ENCODE measurements around the gene VWC2. TPM values are rescaled to one million over a fixed set of nuclear protein-coding genes. Genes with fewer than 3 reads are reported as not detected.

VWC2 gene
- total and polyA plus RNA-seq, 2 of the 13 experiments (the other 11 are each of a cell fraction or from before 2014, with no cell fraction given) = not detected

DNA sequence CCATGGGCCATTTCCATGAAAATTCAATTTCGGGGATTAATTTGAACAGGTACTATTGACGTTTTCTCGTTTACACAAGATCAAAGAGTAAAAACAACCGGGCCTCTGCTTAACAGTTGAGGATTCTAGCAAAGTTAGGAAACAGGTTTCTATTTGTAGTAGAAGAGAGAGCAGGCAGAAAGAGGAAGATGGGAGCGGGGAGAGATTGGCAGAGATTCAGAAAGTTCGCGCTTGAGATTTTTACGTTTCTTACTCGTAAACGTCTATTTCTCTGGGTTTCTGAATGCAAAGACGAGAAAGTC lies 571 bp upstream of the VWC2 start:
- no peak overlapping the region for H3K9ac ChIP-seq (ENCODE audit: insufficient read depth, low read depth, low read length)
- peaks cover 1 to 21% of the 10 kb centered on the region in 2 experiments; a peak in 3 of 5 replicates for H3K27me3 ChIP-seq (ENCODE audit: control insufficient read depth in 1 of 2, insufficient read depth in 2 of 2, low read length in 2 of 2)
- no peaks in the 10 kb centered on the region for H3K36me3 ChIP-seq (replicated peaks in 1 of 2; ENCODE audit: control insufficient read depth in 1 of 2, insufficient read depth in 2 of 2, low read length in 2 of 2)
- ChIA-PET CTCF (ENCODE audit: low intra/inter-chr PET ratio, low total read pairs) (no interaction called here), POLR2A (no interaction called here)
- H3K4me3 ChIP-seq (replicated peaks in 1 of 3; ENCODE audit: insufficient read depth in 1 of 3, low read depth in 2 of 3, low read length in 3 of 3) = no peak overlapping the region
- no peaks in the 10 kb centered on the region for H3K9me3 ChIP-seq (ENCODE audit: low read length)
- no peaks in the 10 kb centered on the region for H3K4me1 ChIP-seq (ENCODE audit: insufficient read depth, low read length)
- in situ Hi-C loops (cut with HindIII; ENCODE audit: extremely low pct_ligation_motif_present, low pct_unique_long_range_greater_than_20kb) (no loop called here), intact Hi-C loops (cut with micrococcal nuclease; ENCODE audit: unreplicated experiment) (no loop called here)
- no peak overlapping the region for H3K27ac ChIP-seq (ENCODE audit: extremely low read length, insufficient read depth, low read length)
- H3K79me2 ChIP-seq (ENCODE audit: insufficient read depth, low read length) = no peaks in the 10 kb centered on the region
- no TSS peak for BruUV-seq (replicated peaks)
- no peak overlapping the region for H3K4me2 ChIP-seq (ENCODE audit: low read depth, low read length)
- FAIRE-seq (no peak), DNase-seq (ENCODE audit: low spot score) (no peak), ATAC-seq (no peak)
- H4K20me1 ChIP-seq (ENCODE audit: insufficient read depth, low read length) = no peaks in the 10 kb centered on the region
- 9% methylated on average over 11 of the region's 11 CpGs for WGBS (ENCODE audit: low lambda C conversion rate)
- no peak overlapping the region for H2AFZ ChIP-seq (ENCODE audit: low read length)
- TF ChIP-seq SMAD9 (CRISPR knock-in tag; IDR thresholded peaks at IDR 0.05) = no peak
- TF ChIP-seq HMG20B (CRISPR knock-in tag; conservative IDR thresholded peaks at IDR 0.05) = no peak
- TF ChIP-seq HNRNPUL1 (IDR thresholded peaks at IDR 0.05; ENCODE audit: low read depth, low read length) = no peak
- TF ChIP-seq, protein P1, sequence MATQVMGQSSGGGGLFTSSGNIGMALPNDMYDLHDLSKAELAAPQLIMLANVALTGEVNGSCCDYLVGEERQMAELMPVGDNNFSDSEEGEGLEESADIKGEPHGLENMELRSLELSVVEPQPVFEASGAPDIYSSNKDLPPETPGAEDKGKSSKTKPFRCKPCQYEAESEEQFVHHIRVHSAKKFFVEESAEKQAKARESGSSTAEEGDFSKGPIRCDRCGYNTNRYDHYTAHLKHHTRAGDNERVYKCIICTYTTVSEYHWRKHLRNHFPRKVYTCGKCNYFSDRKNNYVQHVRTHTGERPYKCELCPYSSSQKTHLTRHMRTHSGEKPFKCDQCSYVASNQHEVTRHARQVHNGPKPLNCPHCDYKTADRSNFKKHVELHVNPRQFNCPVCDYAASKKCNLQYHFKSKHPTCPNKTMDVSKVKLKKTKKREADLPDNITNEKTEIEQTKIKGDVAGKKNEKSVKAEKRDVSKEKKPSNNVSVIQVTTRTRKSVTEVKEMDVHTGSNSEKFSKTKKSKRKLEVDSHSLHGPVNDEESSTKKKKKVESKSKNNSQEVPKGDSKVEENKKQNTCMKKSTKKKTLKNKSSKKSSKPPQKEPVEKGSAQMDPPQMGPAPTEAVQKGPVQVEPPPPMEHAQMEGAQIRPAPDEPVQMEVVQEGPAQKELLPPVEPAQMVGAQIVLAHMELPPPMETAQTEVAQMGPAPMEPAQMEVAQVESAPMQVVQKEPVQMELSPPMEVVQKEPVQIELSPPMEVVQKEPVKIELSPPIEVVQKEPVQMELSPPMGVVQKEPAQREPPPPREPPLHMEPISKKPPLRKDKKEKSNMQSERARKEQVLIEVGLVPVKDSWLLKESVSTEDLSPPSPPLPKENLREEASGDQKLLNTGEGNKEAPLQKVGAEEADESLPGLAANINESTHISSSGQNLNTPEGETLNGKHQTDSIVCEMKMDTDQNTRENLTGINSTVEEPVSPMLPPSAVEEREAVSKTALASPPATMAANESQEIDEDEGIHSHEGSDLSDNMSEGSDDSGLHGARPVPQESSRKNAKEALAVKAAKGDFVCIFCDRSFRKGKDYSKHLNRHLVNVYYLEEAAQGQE (IDR thresholded peaks at IDR 0.05; ENCODE audit: borderline replicate concordance in 1 of 2, low read depth in 1 of 2, low read length in 2 of 2) = no peak
- TF ChIP-seq ZNF337 (CRISPR knock-in tag; IDR thresholded peaks at IDR 0.05; ENCODE audit: borderline replicate concordance, low read depth) = no peak
- no peak for TF ChIP-seq GATAD1 (CRISPR knock-in tag; IDR thresholded peaks at IDR 0.05)
- TF ChIP-seq SNAI1 (CRISPR knock-in tag; IDR thresholded peaks at IDR 0.05; ENCODE audit: borderline replicate concordance) = no peak
- TF ChIP-seq, protein P2, sequence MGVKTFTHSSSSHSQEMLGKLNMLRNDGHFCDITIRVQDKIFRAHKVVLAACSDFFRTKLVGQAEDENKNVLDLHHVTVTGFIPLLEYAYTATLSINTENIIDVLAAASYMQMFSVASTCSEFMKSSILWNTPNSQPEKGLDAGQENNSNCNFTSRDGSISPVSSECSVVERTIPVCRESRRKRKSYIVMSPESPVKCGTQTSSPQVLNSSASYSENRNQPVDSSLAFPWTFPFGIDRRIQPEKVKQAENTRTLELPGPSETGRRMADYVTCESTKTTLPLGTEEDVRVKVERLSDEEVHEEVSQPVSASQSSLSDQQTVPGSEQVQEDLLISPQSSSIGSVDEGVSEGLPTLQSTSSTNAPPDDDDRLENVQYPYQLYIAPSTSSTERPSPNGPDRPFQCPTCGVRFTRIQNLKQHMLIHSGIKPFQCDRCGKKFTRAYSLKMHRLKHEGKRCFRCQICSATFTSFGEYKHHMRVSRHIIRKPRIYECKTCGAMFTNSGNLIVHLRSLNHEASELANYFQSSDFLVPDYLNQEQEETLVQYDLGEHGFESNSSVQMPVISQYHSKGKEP (CRISPR knock-in tag; IDR thresholded peaks at IDR 0.05) = no peak
- TF ChIP-seq, protein P3, sequence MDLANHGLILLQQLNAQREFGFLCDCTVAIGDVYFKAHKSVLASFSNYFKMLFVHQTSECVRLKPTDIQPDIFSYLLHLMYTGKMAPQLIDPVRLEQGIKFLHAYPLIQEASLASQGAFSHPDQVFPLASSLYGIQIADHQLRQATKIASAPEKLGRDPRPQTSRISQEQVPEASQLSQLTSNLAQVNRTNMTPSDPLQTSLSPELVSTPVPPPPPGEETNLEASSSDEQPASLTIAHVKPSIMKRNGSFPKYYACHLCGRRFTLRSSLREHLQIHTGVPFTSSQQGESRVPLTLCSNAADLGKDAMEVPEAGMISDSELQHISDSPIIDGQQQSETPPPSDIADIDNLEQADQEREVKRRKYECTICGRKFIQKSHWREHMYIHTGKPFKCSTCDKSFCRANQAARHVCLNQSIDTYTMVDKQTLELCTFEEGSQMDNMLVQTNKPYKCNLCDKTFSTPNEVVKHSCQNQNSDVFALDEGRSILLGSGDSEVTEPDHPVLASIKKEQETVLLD (CRISPR knock-in tag; IDR thresholded peaks at IDR 0.05; ENCODE audit: low read depth) = no peak
- TF ChIP-seq, protein P4, sequence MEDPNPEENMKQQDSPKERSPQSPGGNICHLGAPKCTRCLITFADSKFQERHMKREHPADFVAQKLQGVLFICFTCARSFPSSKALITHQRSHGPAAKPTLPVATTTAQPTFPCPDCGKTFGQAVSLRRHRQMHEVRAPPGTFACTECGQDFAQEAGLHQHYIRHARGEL (CRISPR knock-in tag; IDR thresholded peaks at IDR 0.05) = no peak
- TF ChIP-seq, protein P5, sequence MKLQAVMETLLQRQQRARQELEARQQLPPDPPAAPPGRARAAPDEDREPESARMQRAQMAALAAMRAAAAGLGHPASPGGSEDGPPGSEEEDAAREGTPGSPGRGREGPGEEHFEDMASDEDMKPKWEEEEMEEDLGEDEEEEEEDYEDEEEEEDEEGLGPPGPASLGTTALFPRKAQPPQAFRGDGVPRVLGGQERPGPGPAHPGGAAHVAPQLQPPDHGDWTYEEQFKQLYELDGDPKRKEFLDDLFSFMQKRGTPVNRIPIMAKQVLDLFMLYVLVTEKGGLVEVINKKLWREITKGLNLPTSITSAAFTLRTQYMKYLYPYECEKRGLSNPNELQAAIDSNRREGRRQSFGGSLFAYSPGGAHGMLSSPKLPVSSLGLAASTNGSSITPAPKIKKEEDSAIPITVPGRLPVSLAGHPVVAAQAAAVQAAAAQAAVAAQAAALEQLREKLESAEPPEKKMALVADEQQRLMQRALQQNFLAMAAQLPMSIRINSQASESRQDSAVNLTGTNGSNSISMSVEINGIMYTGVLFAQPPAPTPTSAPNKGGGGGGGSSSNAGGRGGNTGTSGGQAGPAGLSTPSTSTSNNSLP (IDR thresholded peaks at IDR 0.05; ENCODE audit: low read depth, low read length) = no peak
- no peak for TF ChIP-seq ZNF644 (CRISPR knock-in tag; IDR thresholded peaks at IDR 0.05; ENCODE audit: low read depth)
- TF ChIP-seq IKZF1 (IDR thresholded peaks at IDR 0.05) = no peak
- no peak for TF ChIP-seq ZNF430 (CRISPR knock-in tag; IDR thresholded peaks at IDR 0.05)
- TF ChIP-seq NKX3-1 (CRISPR knock-in tag; IDR thresholded peaks at IDR 0.05) = no peak

Measured in HepG2 (cell line).